ENCODE measurements around the gene POLL.

POLL gene

DNA sequence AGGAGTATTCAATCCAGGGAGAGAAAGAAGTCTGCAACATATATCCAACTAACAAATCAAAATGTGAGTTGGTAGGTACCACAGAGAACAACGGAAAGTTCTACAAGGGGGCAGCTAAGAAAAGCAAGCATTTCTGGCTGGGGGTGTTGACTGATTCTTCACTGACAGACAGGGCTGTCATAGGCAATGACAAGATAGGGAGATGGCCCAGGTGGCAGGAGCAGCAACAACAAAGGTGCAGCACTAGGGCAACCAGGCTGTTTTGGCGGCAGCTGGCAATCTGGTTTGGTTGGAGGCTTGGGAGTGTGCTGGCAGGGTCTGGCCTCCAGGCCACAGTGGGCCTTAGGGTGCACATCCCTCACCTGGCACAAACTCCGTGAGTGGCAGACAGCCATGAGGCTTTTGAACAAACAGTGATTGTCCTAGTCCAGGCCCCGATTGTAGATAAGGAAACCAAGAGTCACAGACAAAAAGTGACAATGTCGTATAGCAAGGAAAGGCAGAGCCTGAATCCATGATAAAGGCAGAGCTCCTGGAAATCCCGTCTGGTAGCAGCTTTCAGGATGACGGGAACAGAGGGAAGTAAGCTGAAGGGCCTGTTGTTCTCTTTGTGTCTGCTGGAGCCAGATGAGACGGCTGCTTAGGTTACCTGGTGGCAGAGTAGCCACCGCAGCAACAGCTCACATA is 28.5 kb upstream of the POLL start:
- no peak overlapping the region for H3K4me3 ChIP-seq (ENCODE audit: low read length)
- TF ChIP-seq, protein P1, sequence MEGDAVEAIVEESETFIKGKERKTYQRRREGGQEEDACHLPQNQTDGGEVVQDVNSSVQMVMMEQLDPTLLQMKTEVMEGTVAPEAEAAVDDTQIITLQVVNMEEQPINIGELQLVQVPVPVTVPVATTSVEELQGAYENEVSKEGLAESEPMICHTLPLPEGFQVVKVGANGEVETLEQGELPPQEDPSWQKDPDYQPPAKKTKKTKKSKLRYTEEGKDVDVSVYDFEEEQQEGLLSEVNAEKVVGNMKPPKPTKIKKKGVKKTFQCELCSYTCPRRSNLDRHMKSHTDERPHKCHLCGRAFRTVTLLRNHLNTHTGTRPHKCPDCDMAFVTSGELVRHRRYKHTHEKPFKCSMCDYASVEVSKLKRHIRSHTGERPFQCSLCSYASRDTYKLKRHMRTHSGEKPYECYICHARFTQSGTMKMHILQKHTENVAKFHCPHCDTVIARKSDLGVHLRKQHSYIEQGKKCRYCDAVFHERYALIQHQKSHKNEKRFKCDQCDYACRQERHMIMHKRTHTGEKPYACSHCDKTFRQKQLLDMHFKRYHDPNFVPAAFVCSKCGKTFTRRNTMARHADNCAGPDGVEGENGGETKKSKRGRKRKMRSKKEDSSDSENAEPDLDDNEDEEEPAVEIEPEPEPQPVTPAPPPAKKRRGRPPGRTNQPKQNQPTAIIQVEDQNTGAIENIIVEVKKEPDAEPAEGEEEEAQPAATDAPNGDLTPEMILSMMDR (conservative IDR thresholded peaks at IDR 0.05; ENCODE audit: low read length) = no peak
- DNase-seq (ENCODE audit: low read depth) = no peak

- DNase-seq (ENCODE audit: low read depth) = no peak
- TF ChIP-seq, protein P1 (conservative IDR thresholded peaks at IDR 0.05; ENCODE audit: low read length) = no peak
Measured at GRCh38 chr10:101615525-101616116, 27.6 kb upstream of the POLL start.

DNA sequence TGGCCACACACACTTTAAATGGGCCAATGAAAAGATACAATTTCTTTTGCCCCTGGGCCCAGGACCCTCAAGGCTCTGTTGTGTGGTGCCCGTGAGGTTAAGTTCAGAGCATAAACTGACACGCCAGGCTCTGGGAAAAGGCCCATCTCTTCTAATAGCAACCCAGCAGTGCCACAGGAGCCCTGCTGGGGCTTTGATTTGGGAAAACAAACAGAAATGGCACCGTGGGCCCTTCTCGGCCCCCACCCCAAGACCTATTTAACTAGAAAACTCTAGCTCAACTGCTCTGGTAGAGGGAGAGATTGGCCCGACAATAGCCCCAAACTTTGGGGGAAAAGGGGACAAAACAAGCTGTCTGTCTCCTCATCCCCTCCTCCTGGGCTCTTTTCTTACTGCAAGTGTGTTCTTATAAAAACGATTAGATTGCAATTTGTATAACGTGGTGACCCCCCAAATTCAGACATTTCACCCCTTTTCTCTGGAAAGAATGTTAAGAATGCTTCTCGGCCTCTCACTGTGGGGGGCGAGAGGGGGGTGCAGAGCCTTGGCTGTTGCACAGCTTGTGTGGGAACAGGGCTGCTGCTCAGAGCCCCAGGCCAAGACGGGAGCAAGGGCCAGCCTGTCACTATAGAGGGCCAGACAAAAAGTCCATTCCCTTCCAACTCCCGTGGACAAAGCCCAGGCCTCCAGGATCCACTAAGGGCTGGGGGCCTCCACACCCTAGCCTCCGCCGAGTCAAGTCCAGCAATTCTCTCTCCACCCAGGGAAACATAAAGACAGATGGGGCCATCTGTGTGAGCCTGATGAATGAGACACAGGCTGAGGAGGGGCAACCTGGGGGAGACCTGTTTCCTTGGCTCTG is 26.8 kb upstream of the POLL start:
- DNase-seq (ENCODE audit: low read depth) = no peak
- TF ChIP-seq, protein P1 (conservative IDR thresholded peaks at IDR 0.05; ENCODE audit: low read length) = no peak
- H3K4me3 ChIP-seq (ENCODE audit: low read length) = no peak overlapping the region

More at GRCh38 chr10:101615525-101616116, 27.6 kb upstream of the POLL start:
- H3K4me3 ChIP-seq (ENCODE audit: low read length) = no peak overlapping the region

- H3K4me3 ChIP-seq (ENCODE audit: low read length) = no peak overlapping the region
- TF ChIP-seq, protein P1 (conservative IDR thresholded peaks at IDR 0.05; ENCODE audit: low read length) = no peak
Measured at GRCh38 chr10:101613646-101614045, 25.6 kb upstream of the POLL start.

GRCh38 chr10:101612872-101613271 is 24.8 kb upstream of the POLL start:
- TF ChIP-seq, protein P1 (conservative IDR thresholded peaks at IDR 0.05; ENCODE audit: low read length) = no peak
- no peak overlapping the region for H3K4me3 ChIP-seq (ENCODE audit: low read length)
- DNase-seq (ENCODE audit: low read depth) = no peak

More at GRCh38 chr10:101613646-101614045, 25.6 kb upstream of the POLL start:
- no peak for DNase-seq (ENCODE audit: low read depth)

DNA sequence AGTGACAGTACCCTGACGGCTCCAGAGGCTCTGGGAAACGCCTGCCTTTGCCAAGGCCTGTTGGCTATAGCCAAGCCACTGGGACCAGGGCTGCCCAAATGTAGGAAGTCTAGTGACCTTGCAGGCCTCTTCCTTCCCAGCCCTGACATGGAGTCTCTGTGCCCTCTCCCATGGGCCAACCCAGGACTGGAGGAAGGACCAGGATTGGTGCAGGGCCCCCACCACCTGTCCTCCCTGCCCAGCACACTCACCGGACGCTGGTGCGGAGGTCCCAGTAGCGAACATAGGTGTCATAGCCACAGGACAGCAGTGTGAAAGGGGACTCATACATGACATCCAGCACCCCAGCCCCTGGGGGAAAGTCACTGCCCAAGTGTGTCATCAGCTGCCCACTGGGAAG is 24.0 kb upstream of the POLL start:
- no peak for DNase-seq (ENCODE audit: low read depth)
- TF ChIP-seq, protein P1 (conservative IDR thresholded peaks at IDR 0.05; ENCODE audit: low read length) = no peak
- no peak overlapping the region for H3K4me3 ChIP-seq (ENCODE audit: low read length)

Measured in AG10803 (cell line).